GM21723 (cell line): ENCODE data around the gene HTRA2.

ENCODE experiments used
- ATAC-seq: cut with Tn5 transposase; IDR thresholded peaks from one replicate; pipeline ENCODE4 v1.9.1; 2021; ENCODE audit warnings: mild to moderate bottlenecking, moderate library complexity; ENCODE audit not compliant: unreplicated experiment

HTRA2 gene

DNA sequence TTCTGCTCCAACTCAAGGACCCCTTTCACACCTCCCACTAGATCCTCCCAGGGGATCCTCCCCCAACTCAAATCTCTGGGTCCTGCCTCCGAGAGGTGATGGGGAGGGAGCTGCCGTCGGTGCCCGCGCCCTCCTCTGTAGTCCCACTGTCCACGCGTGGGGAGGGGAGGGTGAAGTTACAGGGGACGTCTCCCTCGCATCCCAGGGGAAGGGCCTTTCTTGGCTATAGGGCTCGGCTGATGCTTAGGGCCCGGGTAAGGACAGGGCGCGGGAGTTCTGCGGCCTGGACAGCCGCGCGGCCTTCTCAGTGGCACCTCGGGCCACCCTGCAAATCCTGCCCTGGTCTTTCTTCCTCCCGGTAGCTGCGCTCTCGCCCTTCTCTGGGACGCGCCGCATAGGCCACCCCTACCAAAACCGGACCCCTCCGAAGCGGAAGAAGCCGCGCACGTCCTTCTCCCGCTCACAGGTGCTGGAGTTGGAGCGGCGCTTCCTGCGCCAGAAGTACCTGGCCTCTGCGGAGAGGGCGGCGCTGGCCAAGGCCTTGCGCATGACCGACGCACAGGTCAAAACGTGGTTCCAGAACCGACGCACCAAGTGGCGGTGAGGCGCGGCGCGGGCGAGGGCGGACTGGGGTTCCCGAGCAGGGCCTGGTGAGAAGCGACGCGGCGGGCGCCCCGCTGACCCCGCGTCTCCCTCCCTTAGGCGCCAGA, 14.3 kb upstream of the HTRA2 start:
- no peak for ATAC-seq

DNA sequence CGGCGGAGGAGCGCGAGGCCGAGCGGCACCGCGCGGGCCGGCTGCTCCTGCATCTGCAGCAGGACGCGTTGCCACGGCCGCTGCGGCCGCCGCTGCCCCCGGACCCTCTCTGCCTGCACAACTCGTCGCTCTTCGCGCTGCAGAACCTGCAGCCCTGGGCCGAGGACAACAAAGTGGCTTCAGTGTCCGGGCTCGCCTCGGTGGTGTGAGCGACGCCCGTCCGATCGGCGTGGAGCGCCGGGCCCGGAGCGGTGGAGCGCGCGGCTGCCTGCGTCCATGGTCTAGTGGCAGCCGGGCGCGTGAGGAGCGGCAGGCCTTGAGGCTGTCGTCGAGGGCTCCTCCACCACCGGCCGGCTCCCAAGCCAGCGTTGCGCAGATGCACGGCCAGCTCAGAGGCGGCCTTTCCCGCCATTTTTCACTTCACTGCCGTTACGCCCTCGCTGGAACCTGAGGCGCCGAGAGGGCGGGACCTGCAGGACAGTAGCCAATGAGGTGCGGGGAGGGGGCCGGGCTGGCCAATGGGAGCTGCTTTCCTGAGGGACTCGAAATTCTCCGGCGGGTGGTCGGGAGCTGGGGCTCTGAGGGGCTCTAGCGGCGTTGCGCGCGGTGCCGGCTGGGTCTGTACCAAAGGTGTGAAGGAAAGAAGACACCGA, 13.6 kb upstream of the HTRA2 start:
- ATAC-seq, result peak; percentile 61

DNA sequence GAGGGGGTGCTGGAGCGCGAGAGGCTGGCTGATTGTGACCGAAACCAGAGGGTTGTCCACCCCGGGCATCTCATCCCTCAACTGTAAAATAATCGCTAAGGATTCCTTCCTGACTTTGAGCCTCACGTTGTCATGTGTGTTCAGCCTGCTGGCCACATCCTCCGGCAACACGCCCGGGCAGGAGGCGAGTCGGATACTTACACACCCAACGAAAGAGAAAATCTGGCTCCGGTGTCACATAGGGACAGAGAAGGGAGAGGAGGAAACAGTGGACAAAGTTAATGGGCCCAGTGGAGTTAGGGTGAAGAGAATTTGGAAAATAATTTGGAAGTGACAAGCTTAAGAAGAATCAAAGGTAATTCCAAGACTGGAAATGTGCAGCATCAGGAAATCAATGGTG, 13.1 kb upstream of the HTRA2 start:
- ATAC-seq, result no peak

DNA sequence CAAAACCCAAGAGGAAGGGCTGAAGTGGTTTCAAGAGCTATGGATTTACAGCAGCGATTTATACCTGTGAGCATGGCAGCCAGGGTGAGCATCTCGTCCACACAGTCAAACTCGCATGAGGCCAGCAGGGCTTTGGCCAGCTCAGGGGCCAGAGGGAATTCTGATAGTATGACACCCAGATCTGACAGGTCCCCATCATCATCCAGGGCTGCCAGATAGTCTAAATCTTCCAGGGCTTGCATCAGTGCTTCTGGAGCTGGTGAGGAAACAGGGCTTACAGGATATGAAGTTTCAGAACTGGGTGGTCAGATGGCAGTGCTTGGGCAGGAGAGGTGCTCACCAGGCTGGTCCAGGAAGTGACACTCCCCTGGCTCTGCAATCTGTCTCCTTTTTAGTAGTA, 7.2 kb upstream of the HTRA2 start:
- no peak for ATAC-seq

DNA sequence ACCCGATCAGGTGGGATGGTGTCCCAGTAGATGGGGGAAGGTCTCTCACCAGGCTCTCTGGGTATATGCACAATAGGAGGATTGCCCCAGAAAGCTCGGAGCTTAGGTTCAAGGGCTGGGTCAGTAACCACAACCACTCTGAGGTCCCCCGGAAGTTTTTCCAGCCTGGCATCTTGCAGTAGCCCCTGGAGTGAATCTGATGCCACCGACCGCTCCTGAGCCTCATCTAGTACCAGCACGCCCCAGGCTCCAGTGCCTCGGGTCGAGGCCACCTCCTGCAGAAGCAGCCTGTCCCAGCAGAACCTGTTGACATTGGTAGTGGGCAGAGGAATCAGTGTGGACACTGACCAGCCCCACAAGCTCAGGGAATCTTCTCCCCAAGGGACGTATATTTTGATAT, 5.7 kb upstream of the HTRA2 start:
- no peak for ATAC-seq

DNA sequence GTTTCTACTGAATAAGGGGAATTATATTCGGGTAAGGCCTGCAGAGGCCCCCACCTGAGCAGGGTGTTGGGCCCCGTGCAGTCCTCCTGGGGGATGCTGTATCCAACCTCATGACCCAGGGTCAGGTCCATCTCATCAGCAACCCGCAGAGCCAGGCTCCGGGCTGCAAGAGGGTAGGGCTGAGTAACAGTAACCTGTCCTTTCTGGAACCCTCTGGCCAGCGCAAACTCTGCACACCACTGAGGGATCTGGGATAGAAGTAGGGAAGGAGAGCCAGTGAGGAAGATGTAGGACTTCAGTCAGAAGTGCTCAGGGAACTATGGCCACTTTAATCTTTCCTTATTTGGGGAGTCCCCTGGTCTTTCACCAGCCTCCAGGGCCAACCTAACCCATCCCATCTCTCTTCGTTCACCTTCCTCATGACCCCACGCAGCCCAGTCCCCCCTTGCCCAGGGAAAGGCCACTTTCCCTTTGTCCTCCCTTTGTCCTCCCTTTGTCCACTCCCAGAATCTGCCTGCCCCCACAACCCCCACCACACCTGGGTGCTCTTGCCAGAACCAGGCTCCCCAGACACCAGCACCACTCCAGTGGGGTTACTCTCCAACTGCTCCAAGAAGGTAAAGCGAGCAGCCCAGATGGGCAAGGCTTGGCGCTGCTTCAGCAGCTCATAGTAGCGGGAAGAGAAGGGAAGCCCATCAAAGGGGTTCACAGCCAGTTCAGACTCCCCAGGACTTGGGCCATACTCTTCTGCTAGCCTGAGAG, 4.6 kb upstream of the HTRA2 start:
- ATAC-seq, result no peak

DNA sequence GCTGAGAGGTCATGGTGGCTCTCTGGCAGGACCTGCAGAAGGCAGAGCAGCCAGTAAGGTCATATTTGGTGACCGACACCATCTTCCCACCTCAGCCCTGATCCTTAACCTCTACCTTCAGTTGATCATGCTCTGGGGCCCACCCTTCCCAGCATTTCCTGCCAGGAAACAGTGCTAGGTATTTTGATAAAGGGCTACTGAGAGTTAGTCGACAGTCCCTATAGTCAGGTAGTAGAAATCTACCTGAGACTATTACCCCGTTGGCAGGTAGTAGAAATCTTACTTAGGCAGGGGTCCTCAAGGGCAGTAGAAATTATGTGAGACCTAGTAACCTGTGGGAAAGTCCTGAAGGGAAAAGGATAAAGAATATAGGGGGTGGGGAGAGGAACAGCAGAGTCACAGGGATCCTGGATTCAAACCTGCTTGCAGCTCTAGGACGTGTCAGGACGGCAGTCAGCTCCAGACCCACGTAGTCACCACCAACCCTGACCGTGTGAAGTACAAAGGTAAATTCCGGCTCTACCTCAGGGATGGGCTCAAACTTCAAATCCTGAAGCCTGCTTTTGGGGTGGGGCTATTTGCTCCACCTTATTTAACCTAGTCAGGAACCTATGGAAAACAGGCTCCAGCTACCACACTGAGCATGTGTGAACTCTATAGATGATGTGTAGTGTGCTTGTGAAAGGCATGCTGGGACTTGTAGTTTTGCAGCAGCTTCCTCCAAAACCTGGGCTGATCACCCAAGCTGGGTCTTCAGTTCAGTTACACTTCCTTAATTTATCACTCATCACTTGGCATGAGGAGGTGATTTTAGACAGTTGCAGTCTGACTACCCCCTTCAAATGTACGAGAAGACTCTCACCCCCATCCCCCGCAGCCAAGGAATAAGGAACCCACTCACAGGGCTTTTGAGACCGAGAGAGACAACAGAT, 3.8 kb upstream of the HTRA2 start, which contains the start of gene DQX1:
Gene DQX1 (minus strand): TSS at position 515 of the 932 bp plus-strand sequence. CDS start 502 bp downstream, at position 13.
- ATAC-seq, result no peak

DNA sequence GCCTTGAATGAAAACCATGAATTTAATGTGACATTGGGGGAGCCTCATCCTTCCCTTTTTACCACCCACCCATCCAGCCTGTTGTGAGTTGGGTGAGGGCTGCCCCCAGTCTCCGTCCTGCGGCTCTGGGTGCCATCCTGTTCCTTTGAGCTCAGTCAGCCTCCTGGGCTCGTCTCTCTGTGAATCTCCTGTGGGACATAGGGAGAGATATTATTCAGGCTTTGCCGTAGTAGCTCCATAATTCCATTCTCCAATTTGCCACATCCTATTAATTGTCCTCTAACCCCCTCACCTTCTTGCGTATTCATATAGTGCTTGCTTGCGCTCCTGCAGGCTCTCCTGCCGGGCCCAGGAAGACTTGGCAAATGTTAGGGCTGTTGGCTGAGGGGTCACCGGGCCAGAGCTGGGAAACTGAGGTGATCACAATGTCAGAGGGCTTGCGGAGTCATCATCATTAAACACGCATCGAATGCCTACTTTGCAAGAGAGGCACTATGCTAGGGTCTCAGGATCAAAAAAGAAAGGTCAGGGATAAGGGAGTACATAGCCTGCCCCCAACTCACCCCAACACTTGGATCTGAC, 3.0 kb upstream of the HTRA2 start:
- no peak for ATAC-seq

DNA sequence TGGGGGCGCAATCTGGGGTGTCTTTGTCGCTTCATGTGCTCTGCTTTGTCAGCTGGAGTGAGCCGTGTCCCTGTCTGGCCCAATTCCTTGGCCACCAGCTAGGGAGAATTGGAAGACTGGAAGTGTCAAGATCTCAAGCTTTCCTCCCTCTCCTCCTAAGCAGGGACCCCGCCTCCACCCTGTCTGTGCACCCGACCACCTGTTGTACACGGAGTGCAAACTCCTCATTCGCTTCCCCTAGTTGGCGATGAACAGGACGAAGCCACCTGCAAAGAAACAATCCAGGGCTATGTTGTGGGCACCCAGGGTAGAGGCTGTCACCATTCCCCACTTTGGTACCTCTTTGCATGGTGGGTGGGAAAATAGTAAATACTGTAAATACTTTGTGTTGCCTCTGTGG, 2.0 kb upstream of the HTRA2 start:
- no peak for ATAC-seq

DNA sequence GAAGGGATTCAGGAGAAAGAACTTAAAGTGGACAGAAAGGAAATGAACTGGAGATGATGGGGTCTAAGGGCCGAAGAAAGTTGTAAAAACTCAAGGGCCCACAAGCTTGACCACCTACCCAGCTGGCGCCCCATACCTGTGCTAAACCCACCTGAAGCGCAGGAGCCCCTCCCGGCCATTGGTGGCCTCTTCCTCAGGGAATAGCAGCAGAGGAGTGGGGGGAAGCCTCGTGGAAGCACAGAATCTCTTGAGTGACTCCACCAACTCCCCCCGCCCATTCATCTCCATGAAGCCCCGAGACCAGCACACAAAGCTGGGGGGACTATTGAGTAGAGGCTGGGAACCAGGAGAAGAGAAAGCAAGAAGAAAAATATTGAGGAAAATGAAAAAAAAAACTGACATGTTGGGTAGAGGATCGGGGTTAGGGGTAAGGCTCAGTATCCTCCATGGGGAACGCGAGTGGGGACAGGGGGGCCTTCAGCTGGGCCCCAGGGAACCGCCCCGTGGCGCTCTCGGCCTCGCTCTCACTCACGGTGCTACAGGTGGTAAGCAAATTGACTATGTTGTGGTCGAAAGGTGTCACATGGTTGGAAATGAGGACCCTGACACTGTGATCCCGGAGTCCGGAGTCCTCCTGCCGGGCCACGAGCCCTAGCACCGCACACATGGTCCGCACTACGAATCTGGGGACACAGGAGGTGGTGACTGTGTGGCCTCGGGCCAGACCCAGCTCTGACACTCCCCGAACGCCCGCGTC, 955 bp upstream of the HTRA2 start:
- ATAC-seq, result peak; percentile 11

DNA sequence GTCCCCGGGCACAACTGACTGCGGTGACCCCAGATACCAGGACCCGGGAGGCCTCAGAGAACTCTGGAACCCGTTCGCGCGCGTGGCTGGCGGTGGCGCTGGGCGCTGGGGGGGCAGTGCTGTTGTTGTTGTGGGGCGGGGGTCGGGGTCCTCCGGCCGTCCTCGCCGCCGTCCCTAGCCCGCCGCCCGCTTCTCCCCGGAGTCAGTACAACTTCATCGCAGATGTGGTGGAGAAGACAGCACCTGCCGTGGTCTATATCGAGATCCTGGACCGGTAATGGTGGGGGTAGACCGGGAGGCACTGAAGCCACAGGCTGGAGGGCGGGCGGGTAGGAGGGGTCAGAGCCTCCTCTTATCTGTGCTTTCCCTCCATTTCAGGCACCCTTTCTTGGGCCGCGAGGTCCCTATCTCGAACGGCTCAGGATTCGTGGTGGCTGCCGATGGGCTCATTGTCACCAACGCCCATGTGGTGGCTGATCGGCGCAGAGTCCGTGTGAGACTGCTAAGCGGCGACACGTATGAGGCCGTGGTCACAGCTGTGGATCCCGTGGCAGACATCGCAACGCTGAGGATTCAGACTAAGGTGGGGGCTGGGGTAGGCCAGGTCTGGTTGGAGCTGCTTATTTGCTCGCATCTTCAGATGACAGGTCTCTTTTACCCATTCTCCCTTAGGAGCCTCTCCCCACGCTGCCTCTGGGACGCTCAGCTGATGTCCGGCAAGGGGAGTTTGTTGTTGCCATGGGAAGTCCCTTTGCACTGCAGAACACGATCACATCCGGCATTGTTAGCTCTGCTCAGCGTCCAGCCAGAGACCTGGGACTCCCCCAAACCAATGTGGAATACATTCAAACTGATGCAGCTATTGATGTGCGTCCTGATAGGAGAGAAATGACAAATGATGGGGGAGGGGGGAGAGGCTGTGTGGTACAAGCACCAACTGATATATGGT, 780 bp downstream of the HTRA2 start:
- peak; percentile 29 for ATAC-seq

DNA sequence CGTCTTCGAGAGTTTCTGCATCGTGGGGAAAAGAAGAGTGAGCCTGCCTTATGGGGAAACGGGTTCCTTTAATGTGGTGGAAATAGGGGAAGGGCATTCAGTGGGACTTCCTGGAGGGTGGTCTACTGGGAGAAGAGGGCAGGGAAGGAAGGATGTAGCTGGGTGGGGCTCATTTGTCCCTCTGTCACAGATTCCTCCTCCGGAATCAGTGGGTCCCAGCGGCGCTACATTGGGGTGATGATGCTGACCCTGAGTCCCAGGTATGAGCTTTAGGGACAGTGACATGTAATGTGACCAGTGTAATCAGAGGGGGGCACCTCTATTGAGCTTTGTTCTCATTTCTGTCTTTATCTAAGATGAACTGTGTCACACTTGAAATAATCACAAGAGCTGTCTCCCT, 1.9 kb downstream of the HTRA2 start:
- ATAC-seq, result no peak

DNA sequence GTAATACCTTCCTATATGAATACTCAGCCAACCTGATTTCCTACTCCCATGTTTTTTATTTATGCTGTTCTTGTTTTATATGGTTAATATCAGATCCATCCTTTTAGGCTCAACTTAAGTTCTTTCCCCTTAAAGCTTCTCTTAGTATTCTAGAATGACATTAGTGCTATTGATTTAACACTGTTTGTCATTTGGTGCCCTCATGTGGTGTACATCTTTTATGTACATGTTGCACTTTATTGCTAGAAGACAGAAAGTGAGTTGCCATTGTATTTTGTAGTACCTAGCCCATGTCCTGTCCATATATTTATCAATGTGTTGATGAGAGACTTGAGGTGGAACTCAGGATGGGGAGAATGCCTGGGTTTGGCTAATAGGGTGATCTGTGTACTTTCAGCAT, 2.5 kb downstream of the HTRA2 start:
- ATAC-seq, result no peak

DNA sequence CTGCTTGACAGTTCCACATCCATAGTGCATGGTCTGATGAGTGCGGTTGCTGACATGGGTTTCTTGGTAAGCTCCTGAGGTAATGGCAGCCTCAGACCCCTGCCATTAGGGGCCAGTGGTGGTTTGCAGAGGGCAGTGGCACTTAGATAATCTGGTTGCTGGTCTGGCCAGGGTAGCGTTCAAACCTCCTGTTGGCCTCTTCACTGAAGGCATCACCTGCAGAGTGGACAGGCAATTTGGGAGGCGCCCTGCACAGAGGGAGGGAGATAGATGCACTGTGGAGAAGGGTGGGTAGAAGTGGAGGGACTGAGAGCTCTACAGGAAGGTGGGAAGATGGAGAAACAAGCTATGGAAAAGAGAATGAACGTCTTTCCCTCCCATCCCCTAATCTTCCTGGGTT, 3.7 kb downstream of the HTRA2 start:
- ATAC-seq, result no peak

DNA sequence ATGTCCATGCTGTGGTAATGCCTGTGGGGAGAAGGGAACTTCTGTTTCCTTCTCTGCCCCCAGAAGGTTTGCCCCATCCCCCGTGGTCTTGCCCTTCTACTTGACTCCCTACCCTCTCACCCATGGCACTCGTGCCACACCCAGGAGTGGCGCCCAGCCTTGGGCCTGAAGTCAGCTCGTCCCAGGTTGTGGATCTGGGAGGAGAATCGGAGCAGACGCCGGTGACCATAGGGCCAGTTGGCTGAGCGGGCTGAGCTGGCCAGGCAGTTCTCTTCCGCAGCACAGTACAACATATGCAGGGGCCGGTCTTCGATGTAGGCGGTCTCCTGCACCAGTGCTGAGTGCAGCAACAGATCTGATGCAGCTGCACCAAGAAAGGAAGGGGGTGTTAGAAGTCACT, 4.7 kb downstream of the HTRA2 start:
- ATAC-seq, result no peak

DNA sequence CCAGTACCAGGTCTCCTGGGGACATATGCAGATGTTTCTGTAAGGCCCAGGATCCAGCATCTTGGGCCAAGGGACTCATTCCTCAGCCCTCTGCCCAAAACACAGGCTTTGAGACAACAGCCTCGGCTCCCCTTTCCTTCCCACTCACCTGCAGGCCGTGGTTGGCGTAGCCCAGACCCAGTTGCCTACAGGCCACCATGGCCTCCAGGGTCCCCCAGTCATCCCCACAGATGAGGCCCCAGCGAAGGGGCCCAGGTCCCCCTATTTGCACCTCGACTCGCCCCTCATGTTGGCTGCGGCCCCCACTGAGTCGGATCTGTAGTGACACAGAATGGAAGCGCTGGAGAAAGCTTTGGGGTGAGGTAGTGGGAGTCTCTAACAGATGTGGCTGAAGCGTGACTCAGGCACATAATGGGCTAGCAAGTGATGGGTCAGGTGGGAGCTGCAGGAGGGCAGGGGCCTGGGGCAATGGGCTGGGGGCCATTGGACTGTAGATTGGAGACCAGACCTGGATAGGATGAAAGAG, 5.8 kb downstream of the HTRA2 start:
- no peak for ATAC-seq

DNA sequence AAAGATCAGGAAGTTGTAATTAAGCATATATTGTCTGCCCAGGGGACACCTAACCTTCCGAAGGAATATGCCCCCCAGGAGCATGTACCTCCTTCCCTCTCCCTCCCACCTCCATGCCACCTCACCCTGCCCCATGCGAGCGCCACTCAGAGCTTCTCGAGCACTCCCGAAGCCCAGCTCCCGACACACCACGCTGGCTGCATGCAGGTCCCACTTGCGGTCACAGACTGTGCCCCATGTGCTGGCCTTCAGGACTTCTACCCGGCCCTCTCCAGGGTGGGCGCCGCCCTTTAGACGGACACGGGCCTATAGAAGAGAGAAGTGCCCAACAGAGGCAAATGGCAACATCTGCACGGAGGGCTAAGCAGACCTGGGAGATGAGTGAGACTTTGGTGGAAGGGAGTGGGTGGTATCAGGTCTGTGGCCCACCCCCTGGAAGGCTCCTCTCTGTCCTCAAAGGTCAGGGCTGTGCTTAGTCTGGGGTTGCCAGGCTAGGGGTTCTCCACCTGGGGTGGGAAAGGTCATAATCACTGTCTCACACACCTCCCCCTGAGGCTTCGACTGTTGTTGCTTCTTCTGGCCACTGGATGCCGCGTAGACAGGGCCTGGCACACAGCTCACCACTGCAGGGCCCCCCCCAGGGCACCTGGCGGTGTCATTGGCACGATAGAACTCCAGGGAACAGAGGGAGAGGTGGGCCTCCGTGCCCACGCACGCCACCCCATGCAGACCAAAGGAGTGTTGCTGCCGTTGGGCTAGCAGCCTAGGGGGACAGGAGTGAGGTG, 6.6 kb downstream of the HTRA2 start:
- no peak for ATAC-seq

DNA sequence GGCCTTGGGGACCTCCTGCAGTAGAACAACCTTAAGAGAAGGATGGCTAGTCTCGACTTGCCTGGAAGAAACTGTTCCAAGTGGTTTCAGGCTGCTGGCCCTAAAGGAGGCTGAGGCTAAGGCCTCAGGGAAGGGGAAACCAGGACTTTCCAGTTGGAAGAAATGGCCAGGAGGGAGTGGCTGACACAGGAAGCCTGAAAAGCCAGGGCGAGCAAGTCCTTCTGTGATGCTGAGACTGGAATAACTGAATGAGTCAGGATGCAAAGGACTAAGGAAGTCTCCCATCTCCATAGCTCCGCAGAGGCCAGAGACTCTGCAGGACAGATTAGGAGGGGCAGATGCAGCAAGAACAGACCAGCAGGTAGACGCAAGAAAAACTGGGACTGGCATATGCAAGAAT, 7.4 kb downstream of the HTRA2 start:
- ATAC-seq, result no peak
